Activated CD8-positive, alpha-beta memory T cell treated with anti-CD3 and anti-CD28 coated beads for 24 hours (primary cell): ENCODE results near the gene CARD11.
A peak's percentile ranks its signal among the peaks of the same experiment; 100 is the strongest.

ENCODE experiments used
- DNase-seq: peaks from one replicate; pipeline ENCODE4 v3.0.0-alpha.2; 2020

CARD11 gene

DNA sequence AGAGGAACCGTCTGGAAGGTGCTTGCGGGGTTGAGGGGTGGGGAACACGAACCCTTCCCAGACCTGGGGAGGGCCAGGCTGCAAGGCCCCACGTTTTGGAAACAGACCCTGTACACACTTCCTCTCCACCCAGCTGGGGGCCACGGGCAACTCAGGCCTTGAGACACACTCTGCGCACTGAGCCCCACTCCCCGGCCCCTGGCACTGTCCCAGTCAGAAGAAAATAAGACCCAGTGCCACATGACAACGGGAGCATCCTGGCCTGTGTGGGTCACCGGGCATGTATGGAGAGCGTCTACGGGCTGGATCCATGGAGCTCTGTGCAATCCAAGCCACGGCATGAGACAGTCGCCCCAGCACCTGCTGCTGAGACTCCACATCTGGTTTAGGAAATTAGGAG, 63.7 kb downstream of the CARD11 start:
- no peak for DNase-seq

DNA sequence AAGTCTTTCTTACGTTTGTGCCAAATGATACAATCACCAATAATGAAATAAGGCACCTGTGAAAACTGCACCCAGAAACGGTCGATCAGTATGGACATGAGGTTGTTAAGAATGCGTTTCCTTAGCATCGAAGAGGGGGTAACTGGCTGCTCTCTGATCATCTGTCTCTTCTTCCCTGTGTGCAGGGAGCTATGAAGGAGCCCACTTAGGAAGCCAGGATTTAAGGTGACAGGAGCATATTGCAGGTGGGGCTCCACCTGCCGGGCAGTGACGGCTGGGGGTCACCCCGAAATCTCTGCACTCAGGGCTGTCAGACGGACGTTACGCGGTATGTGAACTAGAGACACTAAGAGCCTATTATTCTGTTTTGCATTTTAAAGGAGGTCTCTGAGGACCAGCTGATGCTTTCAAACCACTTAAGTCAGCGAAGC, 64.5 kb downstream of the CARD11 start:
- DNase-seq = peak; percentile 68

DNA sequence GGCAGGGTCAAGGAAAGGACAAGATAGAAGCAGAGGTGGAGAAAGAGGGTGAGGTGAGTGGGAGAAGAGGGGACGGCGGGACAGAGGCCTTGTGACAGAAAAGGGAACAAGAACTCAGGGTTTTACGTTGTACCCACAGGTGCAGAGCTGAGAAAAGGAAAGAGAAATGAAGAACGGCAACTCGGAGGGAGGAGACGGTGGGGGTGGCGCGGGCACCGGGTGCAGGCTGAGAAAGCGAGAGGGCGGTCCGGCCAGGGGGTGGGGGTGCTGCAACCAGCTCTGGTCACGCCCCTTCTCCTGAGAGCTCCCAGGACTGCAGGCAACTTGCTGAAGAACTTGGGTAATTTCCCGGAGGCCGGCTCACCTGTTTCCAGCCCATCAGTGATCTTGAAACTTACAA, 65.3 kb downstream of the CARD11 start:
- peak; percentile 92 for DNase-seq

DNA sequence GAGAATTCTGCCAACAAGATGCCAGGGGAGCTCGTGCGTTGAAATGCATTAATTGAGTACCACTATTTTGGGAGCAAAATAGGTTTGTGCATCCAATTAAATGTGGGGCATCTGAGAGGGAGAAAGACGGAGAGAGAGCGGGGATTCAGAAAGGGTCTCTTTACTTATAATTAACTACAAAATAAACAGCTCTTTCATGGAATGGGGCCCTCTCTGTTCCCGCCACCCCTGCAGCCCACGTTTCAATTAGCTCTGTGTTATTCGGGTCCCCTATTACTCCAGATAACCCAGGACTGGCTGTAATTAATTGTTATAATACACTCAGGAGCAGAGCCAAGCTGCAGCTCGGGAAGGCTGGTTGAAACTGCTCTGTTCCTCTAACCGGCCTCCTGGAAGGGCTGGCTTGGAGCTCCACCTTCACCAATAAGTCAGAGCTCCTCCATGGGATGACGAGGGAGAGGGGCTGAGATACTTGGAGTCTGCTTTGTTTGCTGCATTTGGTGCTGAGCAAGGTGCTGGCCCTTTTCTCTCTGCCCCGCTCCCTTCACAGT, 67.8 kb downstream of the CARD11 start:
- no peak for DNase-seq

DNA sequence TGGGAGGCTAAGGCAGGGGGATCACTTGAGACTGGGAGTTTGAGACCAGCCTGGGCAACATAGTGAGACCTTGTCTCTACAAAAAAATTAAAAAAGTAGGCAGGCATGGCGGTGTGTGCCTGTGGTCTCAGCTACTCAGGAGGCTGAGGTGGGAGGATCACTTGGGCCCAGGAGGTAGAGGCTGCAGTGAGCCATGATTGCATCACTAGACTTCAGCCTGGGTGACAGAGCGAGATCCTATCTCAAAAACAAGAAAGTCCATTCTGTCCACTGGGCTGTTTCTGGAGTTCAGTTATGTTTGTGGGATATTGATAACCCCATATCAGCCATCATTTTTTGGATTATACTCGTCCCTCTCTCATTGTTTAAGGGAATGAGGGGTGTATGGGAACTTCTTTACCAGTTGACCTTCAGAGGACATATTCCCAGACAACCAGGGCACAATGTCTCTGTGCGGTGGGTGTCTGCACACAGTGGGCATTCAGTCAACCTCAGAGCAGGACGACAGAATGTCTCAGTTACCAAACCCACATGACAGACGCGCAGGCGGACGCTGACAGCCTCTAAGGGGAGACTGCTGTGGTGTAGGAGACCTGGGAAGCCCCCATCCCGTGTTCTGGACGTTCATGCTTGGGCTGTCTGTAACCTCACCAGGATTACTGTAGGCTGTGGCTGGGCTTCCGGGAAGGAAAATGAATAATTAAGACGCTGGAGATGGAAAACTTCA, 69.4 kb downstream of the CARD11 start:
- peak; percentile 37 for DNase-seq

DNA sequence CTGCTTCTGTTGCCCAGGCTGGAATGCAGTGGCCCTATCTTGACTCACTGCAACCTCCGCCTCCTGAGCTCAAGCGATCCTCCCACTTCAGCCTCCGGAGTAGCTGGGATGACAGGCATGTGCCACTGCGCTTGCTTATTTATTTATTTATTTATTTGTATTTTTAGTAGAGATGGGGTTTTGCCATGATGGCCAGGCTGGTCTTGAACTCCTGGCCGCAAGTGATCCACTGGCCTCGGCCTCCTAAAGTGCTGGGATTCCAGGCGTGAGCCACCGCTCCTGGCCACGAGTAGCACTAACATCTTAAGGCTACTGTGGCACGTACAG, 70.9 kb downstream of the CARD11 start:
- DNase-seq = peak; percentile 45

DNA sequence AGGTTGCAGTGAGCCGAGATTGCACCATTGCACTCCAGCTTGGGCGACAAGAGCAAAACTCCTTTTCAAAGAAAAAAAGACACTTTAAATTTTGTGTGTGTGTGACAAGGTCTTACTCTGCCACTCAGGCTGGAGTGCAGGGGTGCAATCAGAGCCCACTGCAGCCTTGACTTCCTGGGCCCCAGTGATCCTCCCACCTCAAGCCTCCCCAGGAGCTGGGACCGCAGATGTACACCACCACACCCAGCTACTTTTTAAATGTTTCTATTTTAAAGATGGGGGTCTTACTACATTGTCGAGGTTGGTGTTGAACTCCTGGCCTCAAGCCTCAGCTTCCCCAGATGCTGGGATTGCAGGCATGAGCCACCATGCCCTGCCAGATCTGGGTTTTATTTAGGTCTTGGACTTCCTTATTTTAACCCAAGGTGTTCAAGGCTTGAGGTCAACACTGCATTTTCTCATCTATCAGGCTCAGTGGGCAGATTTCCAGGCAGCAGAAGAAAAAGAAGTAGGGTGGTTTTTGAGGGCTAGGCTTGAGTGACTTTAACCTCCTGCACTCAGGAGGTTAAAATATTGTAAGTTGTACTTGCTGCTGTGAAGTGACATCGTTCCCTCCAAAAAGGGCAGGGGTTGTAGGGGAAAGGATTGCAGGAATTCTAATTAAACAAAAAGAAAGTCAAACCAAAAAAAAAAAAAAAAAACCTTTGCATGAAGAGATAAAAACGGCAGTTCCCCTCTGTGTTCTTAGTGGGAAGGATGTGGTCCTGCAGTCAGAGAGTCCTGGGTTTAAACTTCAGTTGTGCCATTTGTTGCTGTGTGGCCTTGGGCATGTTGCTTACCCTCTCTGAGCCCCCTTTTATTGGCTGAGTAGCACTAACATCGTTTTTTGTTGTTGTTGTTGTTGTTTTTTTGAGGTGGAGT, 71.5 kb downstream of the CARD11 start:
- DNase-seq = peak; percentile 56

DNA sequence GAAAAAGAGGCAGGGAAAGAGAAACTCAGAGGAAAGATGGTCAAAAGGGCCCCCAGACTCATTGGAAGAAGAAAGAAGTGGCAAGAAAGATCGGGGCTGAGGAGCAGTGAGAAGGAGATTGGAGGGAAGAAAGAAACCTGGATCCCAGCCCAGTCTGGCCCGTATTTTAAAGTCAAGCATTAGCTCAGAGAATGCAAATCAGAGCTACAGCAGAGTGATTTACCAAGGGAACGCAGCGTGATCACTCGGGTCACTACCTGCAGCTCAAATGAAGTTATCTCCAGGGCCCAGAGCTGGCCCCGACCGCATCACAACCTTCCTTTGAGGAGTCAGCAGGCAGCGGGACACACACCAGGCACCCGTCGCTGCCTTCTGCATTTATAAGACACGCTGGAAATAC, 72.8 kb downstream of the CARD11 start:
- peak; percentile 43 for DNase-seq

DNA sequence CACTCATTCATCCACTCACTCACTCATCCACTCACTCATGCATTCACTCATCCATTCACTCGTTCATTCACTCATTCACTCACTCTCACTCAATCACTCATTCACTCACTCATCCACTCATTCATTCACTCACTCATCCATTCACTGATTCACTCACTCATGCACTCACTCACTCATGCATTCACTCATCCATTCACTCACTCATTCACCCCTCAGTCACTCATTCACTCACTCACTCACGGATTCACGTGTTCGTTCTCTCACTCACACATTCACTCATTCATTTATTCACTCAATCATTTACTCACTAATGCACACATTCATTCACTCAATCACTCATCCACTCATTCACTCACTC, 73.4 kb downstream of the CARD11 start:
- DNase-seq = no peak

DNA sequence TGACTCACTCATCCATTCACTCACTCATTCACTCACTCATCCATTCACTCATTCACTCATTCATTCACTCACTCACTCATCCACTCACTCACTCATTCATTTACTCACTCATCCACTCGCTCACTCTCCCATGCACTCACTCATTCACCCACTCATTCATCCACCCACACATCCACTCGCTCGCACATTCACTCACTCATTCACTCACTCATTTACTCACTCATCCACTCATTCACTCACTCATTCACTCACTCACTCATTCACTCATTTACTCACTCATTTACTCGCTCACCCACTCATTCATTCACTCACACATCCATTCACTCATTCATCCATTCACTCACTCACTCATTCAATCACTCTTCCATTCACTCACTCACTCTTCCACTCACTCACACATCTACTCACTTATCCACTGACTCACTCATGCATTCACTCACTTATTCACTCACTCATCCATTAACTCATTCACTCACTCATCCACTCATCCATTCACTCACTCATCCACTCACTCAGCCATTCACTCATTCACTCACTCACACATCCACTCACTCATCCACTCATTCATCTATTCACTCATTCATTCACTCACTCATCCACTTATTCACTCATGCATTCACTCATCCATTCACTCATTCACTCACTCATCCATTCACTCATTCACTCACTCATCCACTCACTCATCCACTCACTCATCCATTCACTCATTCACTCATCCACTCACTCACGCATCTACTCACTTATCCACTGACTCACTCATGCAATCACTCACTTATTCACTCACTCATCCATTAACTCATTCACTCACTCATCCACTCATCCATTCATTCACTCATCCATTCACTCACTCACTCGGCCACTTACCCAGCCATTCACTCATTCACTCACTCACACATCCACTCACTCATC, 74.0 kb downstream of the CARD11 start:
- no peak for DNase-seq

DNA sequence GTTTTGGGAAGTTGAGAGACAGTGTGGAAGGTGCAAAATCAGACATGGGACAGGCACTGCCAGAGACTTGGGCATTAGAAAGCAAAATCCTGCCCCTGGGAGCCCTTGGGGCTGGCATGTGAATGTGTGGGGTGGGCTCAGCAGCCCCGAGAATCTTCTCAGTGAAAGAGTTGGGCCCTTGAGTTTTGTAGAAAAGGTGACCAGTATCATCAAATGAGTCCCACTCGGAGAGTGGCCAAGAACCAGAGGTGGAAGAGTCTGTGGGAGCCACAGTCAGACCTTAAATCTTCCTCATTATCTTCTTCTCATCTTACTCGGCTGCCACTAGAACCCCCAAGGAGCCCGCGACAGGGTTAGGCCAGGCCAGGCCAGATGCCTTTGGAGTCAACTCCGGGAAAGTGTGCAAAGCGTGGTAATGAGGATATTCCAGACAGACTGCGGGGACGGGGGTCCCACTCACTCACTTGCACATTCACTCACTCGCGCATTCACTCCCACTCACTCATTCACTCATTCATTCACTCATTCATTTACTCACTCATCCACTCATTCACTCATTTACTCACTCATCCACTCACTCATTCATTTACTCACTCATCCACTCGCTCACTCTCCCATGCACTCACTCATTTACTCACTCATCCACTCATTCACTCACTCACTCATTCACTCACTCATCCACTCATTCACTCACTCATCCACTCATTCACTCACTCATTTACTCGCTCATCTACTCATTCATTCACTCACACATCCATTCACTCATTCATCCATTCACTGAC, 74.9 kb downstream of the CARD11 start:
- DNase-seq = peak; percentile 50

DNA sequence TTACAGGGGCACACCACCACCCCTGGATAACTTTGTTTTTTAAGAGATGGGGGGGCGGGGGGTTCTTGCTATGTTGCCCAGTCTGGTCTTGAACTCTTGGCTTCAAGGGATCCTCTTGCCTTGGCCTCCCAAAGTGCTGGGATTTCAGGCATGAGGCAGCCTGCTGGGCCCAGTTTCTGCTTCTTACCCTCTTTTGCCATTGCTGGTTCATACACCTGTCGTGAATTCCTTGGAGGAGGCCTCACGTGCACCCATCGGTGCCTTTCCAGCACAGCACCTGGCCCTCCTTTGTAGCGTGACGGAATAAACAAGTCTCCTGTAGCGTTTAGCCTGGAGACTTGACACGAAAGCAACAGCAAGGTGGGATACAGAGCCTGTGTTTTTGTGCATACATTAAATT, 75.5 kb downstream of the CARD11 start:
- peak; percentile 50 for DNase-seq

DNA sequence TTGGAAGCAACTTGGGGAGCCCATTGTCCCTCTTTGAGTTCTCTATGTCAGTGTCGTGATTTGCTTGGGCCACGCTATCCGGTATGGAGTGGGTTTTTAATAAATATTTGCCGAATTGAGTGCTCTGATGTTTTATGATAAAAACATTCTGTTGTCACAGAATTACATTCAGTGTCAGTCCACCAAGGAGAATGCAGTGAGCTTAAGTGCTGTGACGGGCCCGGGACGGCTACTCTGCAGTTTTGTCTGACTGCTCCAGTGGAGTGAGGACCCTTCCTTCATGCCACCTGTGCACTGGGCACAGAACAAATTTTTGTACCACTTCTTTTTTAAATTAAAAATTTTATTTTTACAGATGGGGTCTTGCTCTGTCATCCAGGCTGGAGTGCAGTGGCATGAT, 76.0 kb downstream of the CARD11 start:
- no peak for DNase-seq

DNA sequence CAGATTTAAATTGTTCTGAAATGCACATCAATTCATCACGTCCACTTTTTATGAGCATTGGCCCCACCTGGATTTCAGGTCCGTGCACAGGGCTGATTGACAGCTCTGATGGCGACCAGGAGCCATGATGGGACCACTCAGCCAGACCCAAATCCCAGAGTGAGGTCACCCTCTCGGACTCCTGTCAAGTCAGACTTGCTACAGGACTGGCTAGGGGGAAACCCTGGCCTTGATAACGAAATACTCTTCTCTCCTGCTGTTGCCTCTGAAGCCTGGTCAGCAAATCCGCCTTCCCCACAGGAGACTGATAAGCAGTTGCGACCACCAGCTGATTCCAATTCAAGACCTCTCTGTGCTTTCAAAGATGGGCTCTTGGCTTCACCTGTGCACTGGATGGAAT, 76.4 kb downstream of the CARD11 start:
- DNase-seq = peak; percentile 49

DNA sequence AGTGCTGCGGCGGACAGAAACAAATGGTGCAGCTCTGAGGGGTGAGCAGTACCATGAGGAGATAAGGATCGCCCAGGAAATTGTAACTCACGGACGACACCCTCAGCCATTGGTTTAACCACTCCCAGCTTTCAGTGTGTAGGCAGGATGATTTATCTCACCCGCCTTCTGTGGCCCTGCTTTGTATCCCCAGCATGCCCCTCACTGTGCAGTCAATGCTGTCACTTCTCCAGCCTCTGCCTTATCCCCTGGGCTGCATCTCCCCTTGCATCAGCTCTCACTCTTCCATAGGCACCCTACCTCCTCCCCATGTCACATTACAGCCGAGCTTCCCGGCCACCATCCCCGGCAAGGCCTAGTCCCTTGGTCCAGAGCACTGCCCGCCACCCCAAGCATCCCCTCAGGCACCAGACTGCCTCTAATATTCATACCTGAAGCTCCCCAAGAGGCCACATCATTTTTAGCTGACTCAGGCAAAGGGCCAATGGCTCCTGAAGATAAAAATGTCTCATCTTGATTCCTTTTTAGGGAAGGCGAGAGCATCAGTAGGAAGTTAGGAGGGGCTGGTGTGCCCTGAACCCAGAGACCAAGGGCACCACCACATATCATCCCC, 77.1 kb downstream of the CARD11 start:
- DNase-seq = peak; percentile 49

DNA sequence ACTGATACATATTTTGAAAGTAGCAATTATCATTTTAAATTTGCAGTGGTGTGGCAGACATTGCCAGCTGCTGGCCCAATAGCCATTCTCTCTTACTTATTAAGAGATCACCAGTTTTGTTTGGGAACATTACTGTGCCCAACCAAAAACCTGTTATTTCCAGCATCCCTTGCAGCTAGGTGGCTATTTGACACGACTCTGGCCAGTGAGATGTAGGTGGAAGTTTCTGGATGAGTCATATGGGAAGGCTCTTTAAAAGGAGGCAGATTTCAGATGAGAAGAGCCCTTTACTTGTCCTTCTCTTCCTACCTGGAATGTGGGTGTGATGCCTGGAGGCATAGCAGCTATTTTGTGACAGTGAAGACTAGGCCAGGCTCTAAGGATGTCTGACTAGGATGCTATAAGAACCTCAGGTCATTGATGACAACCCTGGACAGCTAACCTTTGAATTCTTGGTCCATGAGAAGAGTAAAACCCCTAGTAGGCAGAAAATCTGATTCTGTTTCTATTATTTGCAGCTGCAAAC, 77.9 kb downstream of the CARD11 start:
- peak; percentile 41 for DNase-seq

DNA sequence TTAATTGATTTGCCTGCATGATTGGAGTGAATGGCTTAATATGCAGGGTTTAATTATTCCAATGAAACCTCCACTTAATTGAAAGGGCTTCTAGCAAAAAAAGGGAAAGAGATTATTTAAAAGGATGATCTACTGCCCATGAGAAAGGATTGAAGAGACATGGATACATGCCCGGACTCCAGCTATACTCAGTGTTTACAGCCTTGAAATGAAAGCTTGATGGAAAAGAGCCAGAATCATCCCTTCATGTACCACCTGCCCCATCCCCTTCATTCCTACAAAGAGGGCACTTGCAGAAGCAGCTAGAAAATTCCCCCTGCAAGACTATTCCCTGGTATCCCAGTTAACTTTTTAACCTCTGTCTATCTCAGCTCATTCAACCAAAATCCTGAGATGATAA, 78.4 kb downstream of the CARD11 start:
- peak; percentile 13 for DNase-seq

DNA sequence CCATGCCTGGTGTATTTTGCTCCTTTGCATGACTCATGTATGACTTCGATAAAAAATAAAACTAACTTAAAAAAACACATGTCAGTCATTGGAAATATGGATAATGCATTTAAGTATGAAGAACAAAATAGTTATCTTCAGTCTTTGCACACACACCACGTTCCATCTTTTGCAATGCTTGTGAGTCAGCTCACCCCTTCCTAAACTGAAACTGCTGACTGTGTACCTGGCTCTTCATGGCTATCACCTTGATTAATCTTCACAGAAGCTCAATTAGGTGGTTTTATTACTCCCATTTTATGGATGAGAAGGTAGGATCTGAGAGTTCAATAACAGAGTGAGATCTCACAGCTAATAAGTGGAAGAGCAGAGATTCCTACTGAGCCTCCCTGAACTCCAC, 79.5 kb downstream of the CARD11 start:
- DNase-seq = no peak

DNA sequence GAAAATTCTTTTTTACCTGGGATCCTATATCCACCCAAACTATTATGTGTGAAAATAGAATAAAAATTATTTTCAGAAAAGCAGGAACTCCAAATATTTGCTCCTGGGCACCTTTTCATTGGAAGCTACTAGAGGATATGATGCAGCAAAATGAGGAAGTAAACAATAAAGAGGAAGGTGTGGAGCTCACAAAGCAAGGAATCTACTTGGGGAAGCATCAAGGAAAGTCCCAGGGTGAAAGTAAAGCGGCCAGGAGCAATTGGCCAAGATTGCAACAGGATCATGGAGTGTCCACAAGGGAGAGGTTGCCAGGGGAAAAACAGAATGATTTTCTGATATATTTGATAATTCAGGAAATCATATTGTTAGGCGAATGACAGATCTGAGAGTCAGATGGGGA, 80.8 kb downstream of the CARD11 start:
- DNase-seq = no peak

DNA sequence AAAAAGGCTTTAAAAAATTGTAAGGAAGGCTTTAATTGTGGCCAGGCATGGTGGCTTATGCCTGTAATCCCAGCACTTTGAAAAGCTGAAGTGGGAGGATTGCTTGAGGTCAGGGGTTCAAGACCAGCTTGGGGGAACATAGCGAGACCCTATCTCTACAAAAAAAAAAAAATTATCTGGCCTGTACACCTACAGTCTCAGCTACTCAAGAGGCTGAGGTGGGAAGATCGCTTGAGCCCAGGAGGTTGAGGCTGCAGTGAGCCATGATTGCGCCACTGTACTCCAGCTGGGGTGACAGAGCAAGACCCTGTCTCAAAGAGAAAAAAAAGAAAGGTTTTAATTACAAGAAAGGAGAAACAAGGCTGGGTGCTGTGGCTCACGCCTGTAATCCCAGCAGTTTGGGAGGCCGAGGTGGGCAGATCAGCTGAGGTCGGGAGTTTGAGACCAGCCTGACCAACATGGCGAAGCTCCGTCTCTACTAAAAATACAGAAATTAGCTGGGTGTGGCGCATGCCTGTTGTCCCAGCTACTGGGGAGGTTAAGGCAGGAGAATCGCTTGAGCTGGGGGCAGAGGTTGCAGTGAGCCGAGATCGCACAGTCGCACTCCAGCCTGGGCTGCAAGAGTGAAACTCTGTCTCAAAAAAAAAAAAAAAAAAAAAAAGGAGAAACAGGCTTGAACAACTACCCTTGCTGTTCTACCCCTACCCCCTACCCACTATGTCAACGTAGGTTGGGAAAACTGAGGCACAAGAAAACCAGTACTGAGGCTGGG, 83.7 kb downstream of the CARD11 start:
- DNase-seq = peak; percentile 49
